Adrenal gland (tissue), 5 donors: ENCODE measurements around the gene PLAGL1.

ENCODE experiments used
- POLR2A ChIP-seq, 2 donors: fragments of 450-650 bp; IDR thresholded peaks; one replicate each; pipeline ENCODE4 v1.6.1; 2017; ENCODE audit warnings: antibody characterized with exemption in 2 of 2, mild to moderate bottlenecking in 2 of 2, moderate library complexity in 1 of 2
- TF ChIP-seq, protein P1 (sequence below), 6 experiments: fragments of 450-650 bp in 4 of 6; fragments of 200-600 bp in 2 of 6; sonication (generic) in 1 of 6; IDR thresholded peaks; 1 replicate in 5 of 6; 2 replicates in 1 of 6; pipeline versions ENCODE4 v1.5.1 to v1.8.0; 2016 to 2021; ENCODE audit warnings: antibody characterized with exemption in 6 of 6, mild to moderate bottlenecking in 2 of 6, moderate library complexity in 1 of 6
- donor health status: DM: no; HTN: no; CAD: no.

DNA sequence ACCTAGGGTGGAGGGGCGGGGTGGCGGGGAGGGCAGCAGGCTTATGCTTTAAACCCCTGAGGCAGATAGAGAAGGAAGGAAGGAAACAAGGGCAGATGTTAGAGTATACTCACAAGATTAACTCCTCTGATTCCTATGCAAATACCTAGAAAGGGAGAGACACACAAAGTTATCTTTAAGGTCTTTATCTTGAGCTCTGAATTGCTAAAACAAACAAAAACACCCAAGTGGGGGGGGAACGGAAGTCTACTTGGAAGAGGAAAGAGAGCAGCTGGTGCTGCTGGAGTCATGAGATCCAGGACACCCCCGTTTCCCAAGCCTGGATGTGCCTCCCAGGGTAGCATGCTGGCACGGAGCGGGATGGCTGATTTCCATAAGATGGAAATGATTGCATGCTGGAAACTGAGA, 43.4 kb downstream of the PLAGL1 start:
- TF ChIP-seq, protein P1, sequence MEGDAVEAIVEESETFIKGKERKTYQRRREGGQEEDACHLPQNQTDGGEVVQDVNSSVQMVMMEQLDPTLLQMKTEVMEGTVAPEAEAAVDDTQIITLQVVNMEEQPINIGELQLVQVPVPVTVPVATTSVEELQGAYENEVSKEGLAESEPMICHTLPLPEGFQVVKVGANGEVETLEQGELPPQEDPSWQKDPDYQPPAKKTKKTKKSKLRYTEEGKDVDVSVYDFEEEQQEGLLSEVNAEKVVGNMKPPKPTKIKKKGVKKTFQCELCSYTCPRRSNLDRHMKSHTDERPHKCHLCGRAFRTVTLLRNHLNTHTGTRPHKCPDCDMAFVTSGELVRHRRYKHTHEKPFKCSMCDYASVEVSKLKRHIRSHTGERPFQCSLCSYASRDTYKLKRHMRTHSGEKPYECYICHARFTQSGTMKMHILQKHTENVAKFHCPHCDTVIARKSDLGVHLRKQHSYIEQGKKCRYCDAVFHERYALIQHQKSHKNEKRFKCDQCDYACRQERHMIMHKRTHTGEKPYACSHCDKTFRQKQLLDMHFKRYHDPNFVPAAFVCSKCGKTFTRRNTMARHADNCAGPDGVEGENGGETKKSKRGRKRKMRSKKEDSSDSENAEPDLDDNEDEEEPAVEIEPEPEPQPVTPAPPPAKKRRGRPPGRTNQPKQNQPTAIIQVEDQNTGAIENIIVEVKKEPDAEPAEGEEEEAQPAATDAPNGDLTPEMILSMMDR (IDR thresholded peaks at IDR 0.05), result no peak
- no peak for TF ChIP-seq POLR2A (IDR thresholded peaks at IDR 0.05)
